ENCODE data around the gene CUL4A. TPM values are rescaled to one million over a fixed set of nuclear protein-coding genes. Genes with fewer than 3 reads are reported as not detected.

Gene CUL4A
- total RNA-seq, 1 donor from 2014 or later = 95.1 TPM

- H3K4me1 ChIP-seq = peaks cover 12% of the 10 kb centered on the region
- no peaks in the 10 kb centered on the region for H3K9me3 Mint-ChIP-seq
- H3K9me3 ChIP-seq (ENCODE audit: low read depth) = no peaks in the 10 kb centered on the region
- peaks cover 15% of the 10 kb centered on the region for H3K4me1 Mint-ChIP-seq
- H3K9ac ChIP-seq = no peak overlapping the region
- no peak overlapping the region for H3K4me2 ChIP-seq
- H4K20me1 ChIP-seq (ENCODE audit: low read depth) = peaks cover 15% of the 10 kb centered on the region
- H3K27ac ChIP-seq = no peak overlapping the region
- no peaks in the 10 kb centered on the region for H3K79me2 ChIP-seq (ENCODE audit: low read depth)
- no peak overlapping the region for H2AFZ ChIP-seq (replicated peaks)
- H3F3A ChIP-seq (ENCODE audit: low read depth) = peaks cover 17% of the 10 kb centered on the region
- peaks cover 6% of the 10 kb centered on the region for H3K36me3 ChIP-seq
- no peaks in the 10 kb centered on the region for H3K27me3 ChIP-seq
- H3K27ac Mint-ChIP-seq = no peak overlapping the region
- H3K4me3 ChIP-seq = no peak overlapping the region
- no peak for DNase-seq (ENCODE audit: low spot score)
- H3K27me3 Mint-ChIP-seq (ENCODE audit: insufficient read depth, low read depth) = no peaks in the 10 kb centered on the region
- TF ChIP-seq, protein P1, sequence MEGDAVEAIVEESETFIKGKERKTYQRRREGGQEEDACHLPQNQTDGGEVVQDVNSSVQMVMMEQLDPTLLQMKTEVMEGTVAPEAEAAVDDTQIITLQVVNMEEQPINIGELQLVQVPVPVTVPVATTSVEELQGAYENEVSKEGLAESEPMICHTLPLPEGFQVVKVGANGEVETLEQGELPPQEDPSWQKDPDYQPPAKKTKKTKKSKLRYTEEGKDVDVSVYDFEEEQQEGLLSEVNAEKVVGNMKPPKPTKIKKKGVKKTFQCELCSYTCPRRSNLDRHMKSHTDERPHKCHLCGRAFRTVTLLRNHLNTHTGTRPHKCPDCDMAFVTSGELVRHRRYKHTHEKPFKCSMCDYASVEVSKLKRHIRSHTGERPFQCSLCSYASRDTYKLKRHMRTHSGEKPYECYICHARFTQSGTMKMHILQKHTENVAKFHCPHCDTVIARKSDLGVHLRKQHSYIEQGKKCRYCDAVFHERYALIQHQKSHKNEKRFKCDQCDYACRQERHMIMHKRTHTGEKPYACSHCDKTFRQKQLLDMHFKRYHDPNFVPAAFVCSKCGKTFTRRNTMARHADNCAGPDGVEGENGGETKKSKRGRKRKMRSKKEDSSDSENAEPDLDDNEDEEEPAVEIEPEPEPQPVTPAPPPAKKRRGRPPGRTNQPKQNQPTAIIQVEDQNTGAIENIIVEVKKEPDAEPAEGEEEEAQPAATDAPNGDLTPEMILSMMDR (IDR thresholded peaks at IDR 0.05) = no peak
- no peak for TF ChIP-seq EZH2phosphoT487 (IDR thresholded peaks at IDR 0.05)
- no peak for TF ChIP-seq EZH2 (IDR thresholded peaks at IDR 0.05)
- H3K4me3 Mint-ChIP-seq = no peak overlapping the region
- H3K36me3 Mint-ChIP-seq = peaks cover 38% of the 10 kb centered on the region
Observed at GRCh38 chr13:113184568-113185440, 24.6 kb upstream of the CUL4A start.

DNA sequence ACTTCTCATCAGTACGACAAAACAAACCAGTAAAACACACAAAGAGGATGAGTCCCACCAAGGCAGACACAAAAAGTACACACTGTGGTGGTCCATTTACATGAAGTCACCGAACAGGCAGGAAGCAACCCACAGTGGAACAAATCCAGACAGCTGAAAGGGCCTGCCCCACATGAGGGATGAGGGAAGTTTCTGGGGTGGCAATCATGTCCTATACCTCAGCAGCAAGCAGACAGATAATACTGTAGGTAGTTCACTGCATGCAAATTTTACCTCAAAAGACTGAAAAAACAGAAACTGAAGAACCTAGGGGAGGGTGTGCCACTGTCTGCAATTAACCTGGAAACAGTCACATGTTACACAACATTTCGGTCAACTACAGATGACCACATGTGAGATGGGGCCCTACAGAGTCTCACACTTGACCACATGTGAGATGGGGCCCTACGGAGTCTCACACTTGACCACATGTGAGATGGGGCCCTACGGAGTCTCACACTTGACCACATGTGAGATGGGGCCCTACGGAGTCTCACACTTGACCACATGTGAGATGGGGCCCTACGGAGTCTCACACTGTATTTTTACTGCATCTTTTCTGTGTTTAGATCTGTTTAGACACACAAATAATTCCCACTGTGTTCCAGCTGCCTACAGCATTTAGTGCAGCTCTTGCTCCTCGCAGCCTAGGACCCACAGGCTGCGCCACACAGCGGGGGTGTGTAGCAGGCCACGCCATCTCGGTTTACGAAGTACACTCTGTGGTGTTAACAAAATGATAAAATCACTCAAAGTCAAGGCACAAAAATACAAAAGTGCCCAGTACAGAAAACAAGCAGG is 23.1 kb upstream of the CUL4A start:
- Histone ChIP-seq H3K79me2 (ENCODE audit: low read depth) (no peaks in the 10 kb centered on the region), H3K27ac (no peak overlapping the region), H3K4me1 (no peaks in the 10 kb centered on the region), H3F3A (ENCODE audit: low read depth) (peaks cover 2% of the 10 kb centered on the region), H3K4me3 (no peak overlapping the region), H3K36me3 (peaks cover 11% of the 10 kb centered on the region), H3K9me3 (ENCODE audit: low read depth) (no peaks in the 10 kb centered on the region), H3K27me3 (no peaks in the 10 kb centered on the region), H3K9ac (no peak overlapping the region), H4K20me1 (ENCODE audit: low read depth) (peaks cover under 1% of the 10 kb centered on the region), H2AFZ (replicated peaks) (no peak overlapping the region), H3K4me2 (no peak overlapping the region)
- no peaks in the 10 kb centered on the region for H3K27me3 Mint-ChIP-seq (ENCODE audit: insufficient read depth, low read depth)
- no peaks in the 10 kb centered on the region for H3K9me3 Mint-ChIP-seq
- no peak overlapping the region for H3K4me3 Mint-ChIP-seq
- no peak for DNase-seq (ENCODE audit: low spot score)
- H3K4me1 Mint-ChIP-seq = peaks cover 4% of the 10 kb centered on the region
- no peak overlapping the region for H3K27ac Mint-ChIP-seq
- TF ChIP-seq EZH2phosphoT487 (IDR thresholded peaks at IDR 0.05) (no peak), EZH2 (IDR thresholded peaks at IDR 0.05) (no peak)
- TF ChIP-seq, protein P1 (IDR thresholded peaks at IDR 0.05) = no peak
- H3K36me3 Mint-ChIP-seq = peaks cover 41% of the 10 kb centered on the region

DNA sequence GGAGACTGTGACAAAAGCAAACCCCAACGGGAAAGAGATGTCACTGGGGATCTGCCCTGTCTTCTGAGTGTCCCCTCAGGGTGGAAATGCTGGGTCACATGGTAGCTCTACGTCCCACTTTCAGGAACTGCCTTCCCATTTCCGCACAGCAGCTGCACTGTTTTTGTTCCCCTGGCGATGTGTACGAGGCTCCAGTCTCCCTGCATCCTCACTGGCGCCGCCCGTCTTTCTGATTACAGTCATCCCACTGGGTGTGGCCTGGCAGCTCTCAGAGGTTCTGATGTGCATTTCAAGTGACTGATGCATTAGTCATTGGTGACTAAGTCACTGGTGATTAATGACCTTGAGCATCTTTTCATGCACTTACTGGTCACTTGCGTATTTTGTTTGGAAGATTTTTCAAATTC is 22.1 kb upstream of the CUL4A start:
- H3K4me3 ChIP-seq = no peak overlapping the region
- H3K27me3 ChIP-seq = no peaks in the 10 kb centered on the region
- no peaks in the 10 kb centered on the region for H3K4me1 ChIP-seq
- peaks cover 38% of the 10 kb centered on the region for H3K36me3 Mint-ChIP-seq
- no peak overlapping the region for H3K4me2 ChIP-seq
- DNase-seq (ENCODE audit: low spot score) = no peak
- TF ChIP-seq EZH2phosphoT487 (IDR thresholded peaks at IDR 0.05) = no peak
- TF ChIP-seq, protein P1 (IDR thresholded peaks at IDR 0.05) = no peak
- TF ChIP-seq EZH2 (IDR thresholded peaks at IDR 0.05) = no peak
- H3K9me3 Mint-ChIP-seq = no peaks in the 10 kb centered on the region
- H3K27me3 Mint-ChIP-seq (ENCODE audit: insufficient read depth, low read depth) = no peaks in the 10 kb centered on the region
- no peak overlapping the region for H3K27ac Mint-ChIP-seq
- peaks cover 11% of the 10 kb centered on the region for H3K36me3 ChIP-seq
- no peaks in the 10 kb centered on the region for H3K79me2 ChIP-seq (ENCODE audit: low read depth)
- no peaks in the 10 kb centered on the region for H3K9me3 ChIP-seq (ENCODE audit: low read depth)
- no peak overlapping the region for H3K27ac ChIP-seq
- H4K20me1 ChIP-seq (ENCODE audit: low read depth) = no peaks in the 10 kb centered on the region
- peaks cover 4% of the 10 kb centered on the region for H3K4me1 Mint-ChIP-seq
- H3F3A ChIP-seq (ENCODE audit: low read depth) = no peaks in the 10 kb centered on the region
- no peak overlapping the region for H3K4me3 Mint-ChIP-seq
- H3K9ac ChIP-seq = no peak overlapping the region
- H2AFZ ChIP-seq (replicated peaks) = no peak overlapping the region

Data from neural progenitor cell (in vitro differentiated cells).